GM12878 (cell line): ENCODE data around the gene LNX2. TPM values are rescaled to one million over a fixed set of nuclear protein-coding genes. Genes with fewer than 3 reads are reported as not detected.
A peak's percentile ranks its signal among the peaks of the same experiment; 100 is the strongest.

Experiments
- ATAC-seq: fragments of 200-7000 bp; cut with Tn5 transposase; 3 replicates; pipeline ENCODE4 v1.9.1; 2020; ENCODE audit warnings: mild to moderate bottlenecking, moderate library complexity
- BruUV-seq: library from RNA; stranded (reverse); fragments of 400-500 nt; replicated peaks from 2 replicates; lab custom pipeline; 2021; lab: Mats Ljungman, UMichigan
- CTCF ChIA-PET: fragments of 300-600 bp; sonication (Branson Sonifier 250); formaldehyde crosslinking; extraction: SDS; loops from one replicate; lab custom pipeline; 2021; ENCODE audit warnings: inconsistent platforms; lab: Yijun Ruan, JAX
- POLR2A ChIA-PET: fragments of 350-600 bp; formaldehyde crosslinking; extraction: SDS; loops from one replicate; lab custom pipeline; 2021; ENCODE audit warnings: inconsistent platforms; lab: Charles Lee
- RAD21 ChIA-PET: fragments of 300-600 bp; sonication (Branson Sonifier 250); formaldehyde crosslinking; loops from one replicate; lab custom pipeline; 2023; ENCODE audit warnings: antibody characterized with exemption; ENCODE audit not compliant: unreplicated experiment; lab: Charles Lee
- SMC1A ChIA-PET: fragments of 300-600 bp; sonication (Branson Sonifier 250); formaldehyde crosslinking; loops from one replicate; lab custom pipeline; 2023; ENCODE audit not compliant: unreplicated experiment, uncharacterized antibody; lab: Charles Lee
- DNase-seq: peaks from one replicate; pipeline ENCODE4 v3.0.0-alpha.2; 2011; ENCODE audit warnings: low read depth, low spot score
- FAIRE-seq: peaks from 3 replicates; lab custom pipeline; 2011; peaks lifted over from hg19 to GRCh38; lab: Jason Lieb, UNC
- H2AFZ ChIP-seq: 2 replicates; pipeline ENCODE4 v1.6.0; 2011; ENCODE audit warnings: low read depth, low read length, control low read depth; ENCODE audit not compliant: control insufficient read depth
- H3K27ac ChIP-seq: 2 replicates; pipeline ENCODE4 v1.5.1; 2011; ENCODE audit warnings: control low read depth; ENCODE audit not compliant: control insufficient read depth, insufficient read depth
- H3K27me3 ChIP-seq, 2 experiments: replicated peaks in 1 of 2; 2 replicates each; pipeline versions ENCODE4 v1.6.0 to v1.6.1; 2011; ENCODE audit warnings: low read length in 1 of 2; ENCODE audit not compliant: control insufficient read depth in 2 of 2, insufficient read depth in 2 of 2
- H3K36me3 ChIP-seq, 2 experiments: 2 replicates each; pipeline ENCODE4 v1.5.1; 2011; ENCODE audit warnings: low read length in 1 of 2; ENCODE audit not compliant: control insufficient read depth in 2 of 2, insufficient read depth in 2 of 2
- H3K4me1 ChIP-seq: 2 replicates; pipeline ENCODE4 v1.6.1; 2011; ENCODE audit warnings: mild to moderate bottlenecking, low read length, moderate library complexity, mixed read lengths; ENCODE audit not compliant: control insufficient read depth, insufficient read depth
- H3K4me2 ChIP-seq: 2 replicates; pipeline ENCODE4 v1.6.0; 2011; ENCODE audit warnings: control low read depth; ENCODE audit not compliant: control insufficient read depth, insufficient read depth
- H3K4me3 ChIP-seq: fragments of 200-600 bp; sonication (generic); 2 replicates; pipeline ENCODE4 v1.5.1; 2016
- H3K79me2 ChIP-seq: 2 replicates; pipeline ENCODE4 v1.6.0; 2011; ENCODE audit warnings: low read length; ENCODE audit not compliant: control insufficient read depth, insufficient read depth
- H3K9ac ChIP-seq: 2 replicates; pipeline ENCODE4 v1.8.0; 2011; ENCODE audit warnings: low read length, control low read depth, mixed read lengths; ENCODE audit not compliant: control insufficient read depth, insufficient read depth
- H3K9me3 ChIP-seq: replicated peaks from 3 replicates; pipeline ENCODE4 v1.5.1; 2011; ENCODE audit warnings: mild to moderate bottlenecking, low read length; ENCODE audit not compliant: control insufficient read depth, insufficient read depth
- H4K20me1 ChIP-seq: 2 replicates; pipeline ENCODE4 v1.6.0; 2011; ENCODE audit not compliant: control insufficient read depth, insufficient read depth
- ASH2L ChIP-seq: fragments of 300-600, 200-600 bp; sonication (generic); IDR thresholded peaks from 2 replicates; pipeline ENCODE4 v1.6.1; 2017; ENCODE audit warnings: low read depth, mild to moderate bottlenecking, borderline replicate concordance
- CREB1 ChIP-seq: IDR thresholded peaks from 2 replicates; pipeline ENCODE4 v1.6.1; 2012; ENCODE audit warnings: low read depth, mild to moderate bottlenecking, inconsistent platforms
- DPF2 ChIP-seq: fragments of 450-650 bp; IDR thresholded peaks from 2 replicates; pipeline ENCODE4 v1.6.1; 2017; ENCODE audit warnings: mild to moderate bottlenecking
- EP300 ChIP-seq, 2 experiments: fragments of 150-350 bp in 1 of 2; IDR thresholded peaks; 2 replicates each; pipeline ENCODE4 v1.6.1; 2011 to 2012; ENCODE audit warnings: low read depth in 2 of 2, low read length in 2 of 2, borderline replicate concordance in 1 of 2, improper control_type of control experiment in 1 of 2, inconsistent platforms in 1 of 2; ENCODE audit not compliant: control insufficient read depth in 1 of 2
- ESRRA ChIP-seq: IDR thresholded peaks from 2 replicates; pipeline ENCODE4 v1.6.1; 2012; ENCODE audit warnings: mild to moderate bottlenecking, low read length, improper control_type of control experiment
- FOXM1 ChIP-seq: IDR thresholded peaks from 2 replicates; pipeline ENCODE4 v1.6.1; 2012; ENCODE audit warnings: low read depth, mild to moderate bottlenecking, inconsistent platforms, low read length, moderate library complexity
- MTA2 ChIP-seq: fragments of 450-650 bp; IDR thresholded peaks from 2 replicates; pipeline ENCODE4 v1.6.1; 2016; ENCODE audit warnings: low read depth, mild to moderate bottlenecking, moderate library complexity
- RUNX3 ChIP-seq: IDR thresholded peaks from 2 replicates; pipeline ENCODE4 v1.6.1; 2012; ENCODE audit warnings: low read length, inconsistent platforms
- SMAD5 ChIP-seq: IDR thresholded peaks from 2 replicates; pipeline ENCODE4 v1.6.1; 2016; ENCODE audit warnings: antibody characterized with exemption, low read depth
- SMARCA5 ChIP-seq: fragments of 450-650 bp; IDR thresholded peaks from 2 replicates; pipeline ENCODE4 v1.6.1; 2017; ENCODE audit warnings: mild to moderate bottlenecking
- SMC3 ChIP-seq: IDR thresholded peaks from 2 replicates; pipeline ENCODE4 v1.6.1; 2011; ENCODE audit warnings: low read length, improper control_type of control experiment, borderline replicate concordance
- SREBF2 ChIP-seq: IDR thresholded peaks from 2 replicates; pipeline ENCODE4 v1.6.1; 2012; ENCODE audit warnings: mild to moderate bottlenecking, low read length
- ZZZ3 ChIP-seq: IDR thresholded peaks from 2 replicates; pipeline ENCODE4 v1.6.1; 2011; ENCODE audit warnings: low read depth; ENCODE audit not compliant: control insufficient read depth, insufficient read length
- WGBS: methylation state at CpG from one replicate; pipeline ENCODE4 v1.1.6; 2016; ENCODE audit warnings: low lambda C conversion rate; ENCODE audit not compliant: insufficient replicate concordance, insufficient coverage; ENCODE audit errors: missing lambda C conversion rate; 5-methylcytosine and 5-hydroxymethylcytosine counted together
- in situ Hi-C: fragments of 300-500 bp; cut with MboI; formaldehyde crosslinking; loops from 9 replicates; pipeline ENCODE4 v1.14.3; 2018; ENCODE audit warnings: mixed read lengths
- intact Hi-C: fragments of 100-400 bp; cut with micrococcal nuclease; formaldehyde crosslinking; loops from one replicate; pipeline ENCODE4 v1.14.2; 2022; ENCODE audit not compliant: unreplicated experiment
- polyA plus RNA-seq, 11 experiments: library from polyadenylated mRNA; depleted of rRNA in 4 of 11; unstranded in 6 of 11; stranded (reverse) in 5 of 11; fragments of >200 nt; fragmentation: Nextera tagmentation in 4 of 11; fragmentation: Illumina TruSeq in 1 of 11; extraction: Ambion mirVana in 4 of 11; extraction: Trizol in 1 of 11; gene quantifications; 1 replicate in 1 of 11; 2 replicates in 10 of 11; pipeline versions ENCODE4 v1.2.1 to v1.2.3, GENCODE V29; 2011 to 2016; ENCODE audit warnings: inconsistent platforms in 2 of 11, missing spikeins in 2 of 11, low read depth in 1 of 11
- total RNA-seq, 4 experiments: library from RNA; depleted of rRNA in 3 of 4; stranded (reverse); fragments of >200 nt in 3 of 4; fragmentation: Illumina TruSeq in 1 of 4; extraction: Trizol in 1 of 4; gene quantifications; 2 replicates each; pipeline versions ENCODE4 v1.2.1 to v1.2.3, GENCODE V29; 2013 to 2021
- TF ChIP-seq, protein P1 (sequence below): fragments of 450-650 bp; IDR thresholded peaks from 2 replicates; pipeline ENCODE4 v1.6.1; 2016; ENCODE audit warnings: mild to moderate bottlenecking
- TF ChIP-seq, protein P2 (sequence below): fragments of 450-650 bp; IDR thresholded peaks from 2 replicates; pipeline ENCODE4 v1.6.1; 2017; ENCODE audit warnings: antibody characterized with exemption, mild to moderate bottlenecking, moderate library complexity

LNX2 gene
- total and polyA plus RNA-seq, 10 of the 15 experiments (the other 5 are each of a cell fraction or from before 2014, with no cell fraction given) = 1.3 to 7.7 (median 4.4) TPM

DNA sequence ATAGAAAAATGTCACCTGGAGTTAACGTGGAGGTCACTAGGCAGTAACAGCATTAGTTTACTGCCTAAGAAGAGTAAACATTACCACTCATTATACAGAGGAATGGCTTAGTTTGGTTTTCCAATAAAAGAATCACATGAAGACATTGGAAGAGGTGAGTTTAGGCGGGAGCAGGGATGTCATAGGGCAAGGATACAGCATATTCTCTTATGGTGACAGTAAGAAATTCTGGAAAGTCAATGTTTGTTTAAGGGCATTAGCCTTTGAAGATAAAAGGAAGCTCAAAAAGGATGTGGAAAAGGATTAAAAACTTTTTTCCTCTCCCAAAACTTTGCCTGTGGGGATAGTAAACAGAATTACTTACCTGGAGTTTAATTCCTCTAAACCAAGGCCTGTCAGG lies 5.5 kb upstream of the LNX2 start:
- DNase-seq (no peak), FAIRE-seq (no peak), ATAC-seq (no peak)
- WGBS = 61% methylated on average over 2 of the region's 2 CpGs
- no peak overlapping the region for H3K4me3 ChIP-seq
- ChIA-PET RAD21 (no interaction called here), CTCF (interaction anchor here (0.6 to 1.1 kb wide), 3 partner anchors 14 to 52 kb away, joined by 3 read pairs; no protein-coding TSS in a partner anchor), SMC1A (interaction anchor here (1.5 to 2.2 kb wide), 2 partner anchors 13 to 16 kb away, joined by 4 read pairs; no protein-coding TSS in a partner anchor), POLR2A (no interaction called here)
- intact Hi-C loops (no loop called here), in situ Hi-C loops (no loop called here)
- no peaks in the 10 kb centered on the region for H3K27me3 ChIP-seq
- peak overlapping the region; percentile 32 for H3K4me2 ChIP-seq
- H3K9me3 ChIP-seq = no peaks in the 10 kb centered on the region
- no peak overlapping the region for H3K27ac ChIP-seq
- H3K36me3 ChIP-seq = 0 out of 4 replicates have a peak, but pooled peaks cover 0 to 2% of the 10 kb centered on the region in 2 experiments
- no peak overlapping the region for H3K9ac ChIP-seq
- no peak overlapping the region for H2AFZ ChIP-seq
- no TSS peak for BruUV-seq
- H3K4me1 ChIP-seq = peaks cover 4% of the 10 kb centered on the region
- peaks cover 6% of the 10 kb centered on the region; the same call in 1 of the 2 replicates for H4K20me1 ChIP-seq
- no peak for TF ChIP-seq ZZZ3
- no peak for TF ChIP-seq DPF2
- no peak for TF ChIP-seq SMC3
- peaks cover 69% of the 10 kb centered on the region for H3K79me2 ChIP-seq

DNA sequence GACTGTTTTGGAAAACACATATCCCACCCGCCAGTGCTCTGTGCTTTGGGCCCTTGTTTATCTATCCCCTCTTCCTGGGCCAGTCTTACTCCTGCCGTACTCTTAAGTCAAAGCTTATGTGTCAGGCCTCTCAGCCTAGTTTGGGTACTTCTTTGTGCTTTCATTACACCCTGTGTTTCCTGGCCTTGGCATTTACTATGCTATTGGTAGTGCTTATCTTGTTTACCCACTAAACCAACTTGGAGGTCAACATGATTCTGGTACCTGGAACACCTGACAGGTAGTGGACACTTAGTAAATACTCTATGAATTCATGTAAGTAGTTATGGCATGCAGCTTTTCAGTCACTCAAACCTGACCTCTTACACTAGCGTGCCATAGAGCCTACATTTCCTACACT lies 3.7 kb upstream of the LNX2 start:
- 96% methylated on average over 3 of the region's 3 CpGs for WGBS
- ChIA-PET SMC1A (interaction anchor here (0.6 to 0.9 kb wide), 2 partner anchors 14 to 91 kb away, joined by 3 read pairs; no protein-coding TSS in a partner anchor), POLR2A (no interaction called here), RAD21 (no interaction called here), CTCF (no interaction called here)
- Histone ChIP-seq H4K20me1 (peaks cover 6% of the 10 kb centered on the region; the same call in 1 of the 2 replicates), H3K79me2 (peaks cover 76% of the 10 kb centered on the region), H2AFZ (no peak overlapping the region), H3K27ac (no peak overlapping the region), H3K27me3 (no peaks in the 10 kb centered on the region), H3K9ac (no peak overlapping the region), H3K9me3 (no peaks in the 10 kb centered on the region), H3K4me3 (peak overlapping the region; percentile 97; the same call in 1 of the 2 replicates), H3K4me2 (peak overlapping the region; percentile 70), H3K4me1 (peaks cover 7% of the 10 kb centered on the region), H3K36me3 (0 out of 4 replicates have a peak, but pooled peaks cover 0 to 2% of the 10 kb centered on the region in 2 experiments)
- DNase-seq (no peak), FAIRE-seq (no peak), ATAC-seq (no peak)
- BruUV-seq = no TSS peak
- intact Hi-C loops (loop anchor here (5.0 kb wide), 2 partner anchors 197 to 372 kb away; partner anchors contain the start of gene RPL21), in situ Hi-C loops (no loop called here)
- TF ChIP-seq, protein P1, sequence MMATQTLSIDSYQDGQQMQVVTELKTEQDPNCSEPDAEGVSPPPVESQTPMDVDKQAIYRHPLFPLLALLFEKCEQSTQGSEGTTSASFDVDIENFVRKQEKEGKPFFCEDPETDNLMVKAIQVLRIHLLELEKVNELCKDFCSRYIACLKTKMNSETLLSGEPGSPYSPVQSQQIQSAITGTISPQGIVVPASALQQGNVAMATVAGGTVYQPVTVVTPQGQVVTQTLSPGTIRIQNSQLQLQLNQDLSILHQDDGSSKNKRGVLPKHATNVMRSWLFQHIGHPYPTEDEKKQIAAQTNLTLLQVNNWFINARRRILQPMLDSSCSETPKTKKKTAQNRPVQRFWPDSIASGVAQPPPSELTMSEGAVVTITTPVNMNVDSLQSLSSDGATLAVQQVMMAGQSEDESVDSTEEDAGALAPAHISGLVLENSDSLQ = no peak
- TF ChIP-seq ESRRA (no peak), MTA2 (no peak), FOXM1 (no peak), ASH2L (no peak), SREBF2 (no peak), SMARCA5 (no peak), SMAD5 (no peak), RUNX3 (no peak), EP300 (IDR thresholded peaks at IDR 0.05; ENCODE audit: borderline replicate concordance in 1 of 2, control insufficient read depth in 1 of 2, low read depth in 2 of 2, low read length in 2 of 2) (no peak), CREB1 (no peak)
- TF ChIP-seq, protein P2, sequence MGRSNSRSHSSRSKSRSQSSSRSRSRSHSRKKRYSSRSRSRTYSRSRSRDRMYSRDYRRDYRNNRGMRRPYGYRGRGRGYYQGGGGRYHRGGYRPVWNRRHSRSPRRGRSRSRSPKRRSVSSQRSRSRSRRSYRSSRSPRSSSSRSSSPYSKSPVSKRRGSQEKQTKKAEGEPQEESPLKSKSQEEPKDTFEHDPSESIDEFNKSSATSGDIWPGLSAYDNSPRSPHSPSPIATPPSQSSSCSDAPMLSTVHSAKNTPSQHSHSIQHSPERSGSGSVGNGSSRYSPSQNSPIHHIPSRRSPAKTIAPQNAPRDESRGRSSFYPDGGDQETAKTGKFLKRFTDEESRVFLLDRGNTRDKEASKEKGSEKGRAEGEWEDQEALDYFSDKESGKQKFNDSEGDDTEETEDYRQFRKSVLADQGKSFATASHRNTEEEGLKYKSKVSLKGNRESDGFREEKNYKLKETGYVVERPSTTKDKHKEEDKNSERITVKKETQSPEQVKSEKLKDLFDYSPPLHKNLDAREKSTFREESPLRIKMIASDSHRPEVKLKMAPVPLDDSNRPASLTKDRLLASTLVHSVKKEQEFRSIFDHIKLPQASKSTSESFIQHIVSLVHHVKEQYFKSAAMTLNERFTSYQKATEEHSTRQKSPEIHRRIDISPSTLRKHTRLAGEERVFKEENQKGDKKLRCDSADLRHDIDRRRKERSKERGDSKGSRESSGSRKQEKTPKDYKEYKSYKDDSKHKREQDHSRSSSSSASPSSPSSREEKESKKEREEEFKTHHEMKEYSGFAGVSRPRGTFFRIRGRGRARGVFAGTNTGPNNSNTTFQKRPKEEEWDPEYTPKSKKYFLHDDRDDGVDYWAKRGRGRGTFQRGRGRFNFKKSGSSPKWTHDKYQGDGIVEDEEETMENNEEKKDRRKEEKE = no peak
